Measurements from ENCODE around the gene CFAP74. TPM values are rescaled to one million over a fixed set of nuclear protein-coding genes. Genes with fewer than 3 reads are reported as not detected.

The CFAP74 gene
- total RNA-seq, 2 donors from 2014 or later, result not detected

DNA sequence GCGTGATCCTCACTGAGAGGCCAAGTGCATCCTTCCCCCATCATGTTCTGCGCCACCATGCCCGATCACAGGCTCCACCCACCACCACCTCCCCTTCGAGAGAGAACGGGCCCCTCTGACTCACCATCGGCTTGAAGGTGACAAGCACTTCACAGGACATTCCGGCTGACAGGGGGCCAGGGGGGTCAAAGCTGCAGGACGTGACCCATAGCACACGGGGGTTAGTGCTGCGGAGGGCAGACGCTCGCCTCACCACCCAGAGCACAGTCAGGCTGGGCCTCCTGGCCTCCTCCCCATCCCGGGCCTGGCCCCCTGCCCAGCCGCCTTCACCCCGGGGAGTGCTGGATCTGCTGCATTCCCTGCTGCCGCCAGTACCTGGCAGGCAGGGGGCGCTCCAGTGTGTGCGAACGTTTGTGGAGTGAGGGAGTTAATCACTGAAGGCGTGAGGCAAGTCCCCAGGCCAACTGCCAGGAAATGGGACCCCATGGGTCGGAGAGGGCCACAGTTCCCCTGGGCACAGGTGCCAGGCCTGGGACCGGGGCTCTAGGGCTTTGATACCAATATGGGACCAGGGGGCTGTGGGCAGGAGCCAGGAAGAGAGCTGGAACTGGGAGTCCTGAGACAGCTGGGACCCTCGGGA, 43.6 kb downstream of the CFAP74 start:
- DNase-seq (ENCODE audit: low spot score), result peak; percentile 67
- Histone ChIP-seq H3K4me1 (peaks cover 0 to 16% of the 10 kb centered on the region in 2 donors), H3K4me3 (peak overlapping the region in 1 of 2 donors; percentile 29), H3K27me3 (no peaks in the 10 kb centered on the region), H3K36me3 (no peaks in the 10 kb centered on the region), H3K9me3 (no peaks in the 10 kb centered on the region), H3K27ac (no peak overlapping the region)
- TF ChIP-seq, protein P1, sequence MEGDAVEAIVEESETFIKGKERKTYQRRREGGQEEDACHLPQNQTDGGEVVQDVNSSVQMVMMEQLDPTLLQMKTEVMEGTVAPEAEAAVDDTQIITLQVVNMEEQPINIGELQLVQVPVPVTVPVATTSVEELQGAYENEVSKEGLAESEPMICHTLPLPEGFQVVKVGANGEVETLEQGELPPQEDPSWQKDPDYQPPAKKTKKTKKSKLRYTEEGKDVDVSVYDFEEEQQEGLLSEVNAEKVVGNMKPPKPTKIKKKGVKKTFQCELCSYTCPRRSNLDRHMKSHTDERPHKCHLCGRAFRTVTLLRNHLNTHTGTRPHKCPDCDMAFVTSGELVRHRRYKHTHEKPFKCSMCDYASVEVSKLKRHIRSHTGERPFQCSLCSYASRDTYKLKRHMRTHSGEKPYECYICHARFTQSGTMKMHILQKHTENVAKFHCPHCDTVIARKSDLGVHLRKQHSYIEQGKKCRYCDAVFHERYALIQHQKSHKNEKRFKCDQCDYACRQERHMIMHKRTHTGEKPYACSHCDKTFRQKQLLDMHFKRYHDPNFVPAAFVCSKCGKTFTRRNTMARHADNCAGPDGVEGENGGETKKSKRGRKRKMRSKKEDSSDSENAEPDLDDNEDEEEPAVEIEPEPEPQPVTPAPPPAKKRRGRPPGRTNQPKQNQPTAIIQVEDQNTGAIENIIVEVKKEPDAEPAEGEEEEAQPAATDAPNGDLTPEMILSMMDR (IDR thresholded peaks at IDR 0.05), result peak; percentile 76 to 82

GRCh38 chr1:1959459-1959839, 44.1 kb downstream of the CFAP74 start:
- Histone ChIP-seq H3K9me3 (no peaks in the 10 kb centered on the region), H3K4me1 (peaks cover 0 to 16% of the 10 kb centered on the region in 2 donors), H3K27me3 (no peaks in the 10 kb centered on the region), H3K4me3 (peak overlapping the region in 1 of 2 donors; percentile 29), H3K27ac (no peak overlapping the region), H3K36me3 (no peaks in the 10 kb centered on the region)
- DNase-seq (ENCODE audit: low spot score), result no peak
- TF ChIP-seq, protein P1 (IDR thresholded peaks at IDR 0.05), result no peak

- DNase-seq (ENCODE audit: low spot score), result no peak
- Histone ChIP-seq H3K36me3 (no peaks in the 10 kb centered on the region), H3K4me1 (peaks cover 0 to 16% of the 10 kb centered on the region in 2 donors), H3K4me3 (no peak overlapping the region), H3K9me3 (no peaks in the 10 kb centered on the region), H3K27me3 (no peaks in the 10 kb centered on the region), H3K27ac (no peak overlapping the region)
- TF ChIP-seq, protein P1 (IDR thresholded peaks at IDR 0.05), result no peak
Measured at GRCh38 chr1:1958071-1958541, 45.5 kb downstream of the CFAP74 start.

- Histone ChIP-seq H3K4me3 (no peak overlapping the region), H3K27me3 (no peaks in the 10 kb centered on the region), H3K4me1 (peaks cover 0 to 16% of the 10 kb centered on the region in 2 donors), H3K27ac (no peak overlapping the region), H3K9me3 (no peaks in the 10 kb centered on the region), H3K36me3 (no peaks in the 10 kb centered on the region)
- no peak for DNase-seq (ENCODE audit: low spot score)
- TF ChIP-seq, protein P1 (IDR thresholded peaks at IDR 0.05), result no peak
Measured at GRCh38 chr1:1957533-1957961, 46.0 kb downstream of the CFAP74 start.

- H3K4me3 ChIP-seq, result no peak overlapping the region
- H3K9me3 ChIP-seq, result no peaks in the 10 kb centered on the region
- peaks cover 0 to 16% of the 10 kb centered on the region in 2 donors for H3K4me1 ChIP-seq
- H3K27ac ChIP-seq, result no peak overlapping the region
- no peaks in the 10 kb centered on the region for H3K36me3 ChIP-seq
- H3K27me3 ChIP-seq, result no peaks in the 10 kb centered on the region
- TF ChIP-seq, protein P1 (IDR thresholded peaks at IDR 0.05), result no peak
- no peak for DNase-seq (ENCODE audit: low spot score)
Measured at GRCh38 chr1:1956586-1957532, 46.7 kb downstream of the CFAP74 start.

Measured in right atrium auricular region (tissue), 2 donors.